HCT116 (cell line): ENCODE measurements around the gene GGT6.

ENCODE experiments used
- CTCF ChIP-seq, 3 experiments: fragments of 200-600 bp in 1 of 3; sonication (generic) in 1 of 3; IDR thresholded peaks in 2 of 3; conservative IDR thresholded peaks in 1 of 3; 2 replicates each; pipeline ENCODE4 v1.5.1; 2012 to 2017; ENCODE audit warnings: low read depth in 2 of 3, low read length in 2 of 3, antibody characterized with exemption in 1 of 3, borderline replicate concordance in 1 of 3, control low read depth in 1 of 3, mild to moderate bottlenecking in 1 of 3, mixed read lengths in 1 of 3, mixed run types in 1 of 3, moderate library complexity in 1 of 3; ENCODE audit not compliant: insufficient read depth in 1 of 3
- RAD21 ChIP-seq: IDR thresholded peaks from 2 replicates; pipeline ENCODE4 v1.6.1; 2012; ENCODE audit warnings: low read depth, mild to moderate bottlenecking
- SIN3A ChIP-seq: IDR thresholded peaks from 2 replicates; pipeline ENCODE4 v1.6.1; 2012; ENCODE audit warnings: low read depth
- TF ChIP-seq, protein P1 (sequence below): IDR thresholded peaks from 2 replicates; pipeline ENCODE4 v1.6.1; 2012

GRCh38 chr17:4609761-4610160, 49.4 kb upstream of the GGT6 start:
- TF ChIP-seq CTCF (IDR thresholded peaks at IDR 0.05 in 2 of 3, conservative IDR thresholded peaks at IDR 0.05 in 1 of 3; ENCODE audit: borderline replicate concordance in 1 of 3, insufficient read depth in 1 of 3, low read depth in 2 of 3, low read length in 2 of 3) = no peak
- TF ChIP-seq SIN3A = no peak
- TF ChIP-seq RAD21 = no peak
- TF ChIP-seq, protein P1, sequence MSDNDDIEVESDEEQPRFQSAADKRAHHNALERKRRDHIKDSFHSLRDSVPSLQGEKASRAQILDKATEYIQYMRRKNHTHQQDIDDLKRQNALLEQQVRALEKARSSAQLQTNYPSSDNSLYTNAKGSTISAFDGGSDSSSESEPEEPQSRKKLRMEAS = no peak
